BE2C (cell line): ENCODE results near the gene LAMTOR2. TPM values are rescaled to one million over a fixed set of nuclear protein-coding genes. Genes with fewer than 3 reads are reported as not detected.
A peak's percentile ranks its signal among the peaks of the same experiment; 100 is the strongest.

Source experiments
- DNase-seq: peaks from one replicate; pipeline ENCODE4 v3.0.0-alpha.2; 2020
- H3K27me3 ChIP-seq: fragments of 250-450 bp; sonication (Bioruptor Pico); 2 replicates; pipeline ENCODE4 v1.5.1; 2020; ENCODE audit warnings: mild to moderate bottlenecking
- H3K36me3 ChIP-seq: fragments of 250-450 bp; sonication (Bioruptor Pico); 2 replicates; pipeline ENCODE4 v1.5.1; 2020; ENCODE audit warnings: mild to moderate bottlenecking
- H3K4me1 ChIP-seq: fragments of 250-450 bp; sonication (Bioruptor Pico); 2 replicates; pipeline ENCODE4 v1.5.1; 2020
- H3K4me3 ChIP-seq: 2 replicates; pipeline ENCODE4 v1.5.1; 2011; ENCODE audit warnings: low read depth, low read length
- H3K9me3 ChIP-seq: fragments of 250-450 bp; sonication (Bioruptor Pico); 2 replicates; pipeline ENCODE4 v1.5.1; 2020
- CTCF ChIP-seq: IDR thresholded peaks from 2 replicates; pipeline ENCODE4 v1.5.1; 2012; ENCODE audit warnings: mild to moderate bottlenecking, low read depth, low read length
- polyA plus RNA-seq: library from polyadenylated mRNA; unstranded; fragments of >200 nt; gene quantifications from one replicate; pipeline ENCODE4 v1.2.1, GENCODE V29; 2012; ENCODE audit warnings: low read depth, missing spikeins; ENCODE audit not compliant: insufficient read length, insufficient read depth

The LAMTOR2 gene
- 192 TPM for polyA plus RNA-seq

- TF ChIP-seq CTCF = no peak
- Histone ChIP-seq H3K4me1 (no peaks in the 10 kb centered on the region), H3K9me3 (no peaks in the 10 kb centered on the region), H3K27me3 (no peaks in the 10 kb centered on the region), H3K4me3 (peak within 1 kb of the TSS; percentile 95), H3K36me3 (peaks cover 9% of the 10 kb centered on the region; the same call in 1 of the 2 replicates)
- peak; percentile 99 for DNase-seq
These were observed at the start of gene LAMTOR2 for GRCh38 chr1:156054500-156055280. LAMTOR2 (plus strand) TSS chr1:156054782; CDS start chr1:156054890, 108 bp downstream.

- H3K9me3 ChIP-seq = no peaks in the 10 kb centered on the region
- no peak overlapping the region for H3K4me3 ChIP-seq
- no peaks in the 10 kb centered on the region for H3K27me3 ChIP-seq
- peaks cover 14% of the 10 kb centered on the region for H3K36me3 ChIP-seq
- DNase-seq = no peak
- no peak for TF ChIP-seq CTCF
- H3K4me1 ChIP-seq = peaks cover 4% of the 10 kb centered on the region
These were observed 49.6 kb upstream of the LAMTOR2 start for GRCh38 chr1:156004843-156005584.

GRCh38 chr1:156006666-156007376 is 47.8 kb upstream of the LAMTOR2 start:
- TF ChIP-seq CTCF = no peak
- Histone ChIP-seq H3K4me1 (peaks cover 4% of the 10 kb centered on the region), H3K27me3 (no peaks in the 10 kb centered on the region), H3K9me3 (no peaks in the 10 kb centered on the region), H3K4me3 (no peak overlapping the region), H3K36me3 (peaks cover 32% of the 10 kb centered on the region)
- no peak for DNase-seq

- no peak for DNase-seq
- no peak for TF ChIP-seq CTCF
- Histone ChIP-seq H3K4me1 (no peaks in the 10 kb centered on the region; the same call in 1 of the 2 replicates), H3K9me3 (no peaks in the 10 kb centered on the region), H3K27me3 (no peaks in the 10 kb centered on the region), H3K36me3 (peaks cover 50% of the 10 kb centered on the region), H3K4me3 (no peak overlapping the region)
These were observed 45.2 kb upstream of the LAMTOR2 start for GRCh38 chr1:156009404-156009803.

GRCh38 chr1:156012051-156012817 is 42.3 kb upstream of the LAMTOR2 start:
- TF ChIP-seq CTCF = no peak
- H3K27me3 ChIP-seq = no peaks in the 10 kb centered on the region
- H3K4me1 ChIP-seq = no peaks in the 10 kb centered on the region; the same call in 1 of the 2 replicates
- no peaks in the 10 kb centered on the region for H3K9me3 ChIP-seq
- DNase-seq = no peak
- peaks cover 74% of the 10 kb centered on the region for H3K36me3 ChIP-seq
- H3K4me3 ChIP-seq = no peak overlapping the region
